H9 (cell line): ENCODE measurements around the gene SECISBP2. TPM values are rescaled to one million over a fixed set of nuclear protein-coding genes. Genes with fewer than 3 reads are reported as not detected.

Source experiments
- DNase-seq: peaks from one replicate; pipeline ENCODE4 v3.0.0-alpha.2; 2017
- H2AFZ ChIP-seq: one replicate; pipeline ENCODE4 v1.6.1; 2013; ENCODE audit warnings: mild to moderate bottlenecking, low read length, control low read depth, moderate library complexity
- H2AK5ac ChIP-seq: 2 replicates; pipeline ENCODE4 v1.6.1; 2013; ENCODE audit warnings: low read length, control low read depth, mixed read lengths; ENCODE audit not compliant: insufficient read length
- H2BK120ac ChIP-seq: one replicate; pipeline ENCODE4 v1.6.1; 2013; ENCODE audit warnings: low read depth, mild to moderate bottlenecking, low read length, control low read depth, inconsistent platforms; ENCODE audit not compliant: poor library complexity, severe bottlenecking
- H2BK12ac ChIP-seq: 2 replicates; pipeline ENCODE4 v1.6.1; 2013; ENCODE audit warnings: low read length, control low read depth, mixed read lengths, low read depth; ENCODE audit not compliant: insufficient read length
- H2BK15ac ChIP-seq: 2 replicates; pipeline ENCODE4 v1.6.1; 2013; ENCODE audit warnings: low read depth, low read length, control low read depth
- H2BK20ac ChIP-seq: one replicate; pipeline ENCODE4 v1.6.1; 2013; ENCODE audit warnings: low read depth, mild to moderate bottlenecking, low read length, control low read depth, inconsistent platforms; ENCODE audit not compliant: poor library complexity, severe bottlenecking
- H2BK5ac ChIP-seq: 2 replicates; pipeline ENCODE4 v1.6.1; 2013; ENCODE audit warnings: low read length, control low read depth, mixed read lengths; ENCODE audit not compliant: insufficient read length
- H3K14ac ChIP-seq: 2 replicates; pipeline ENCODE4 v1.6.1; 2013; ENCODE audit warnings: low read length, control low read depth; ENCODE audit not compliant: insufficient read depth
- H3K18ac ChIP-seq: 2 replicates; pipeline ENCODE4 v1.6.1; 2013; ENCODE audit warnings: low read depth, mild to moderate bottlenecking, mixed read lengths, low read length, control low read depth; ENCODE audit not compliant: insufficient read length
- H3K23ac ChIP-seq: 2 replicates; pipeline ENCODE4 v1.6.1; 2013; ENCODE audit warnings: low read length, control low read depth, mixed read lengths, low read depth; ENCODE audit not compliant: insufficient read length
- H3K23me2 ChIP-seq: 2 replicates; pipeline ENCODE4 v1.6.1; 2013; ENCODE audit warnings: low read depth, mild to moderate bottlenecking, mixed read lengths, low read length, control low read depth; ENCODE audit not compliant: insufficient read length, poor library complexity, severe bottlenecking
- H3K27ac ChIP-seq: 2 replicates; pipeline ENCODE4 v1.5.1; 2013; ENCODE audit warnings: low read length, control low read depth, mixed read lengths, low read depth; ENCODE audit not compliant: insufficient read length
- H3K27me3 ChIP-seq: 2 replicates; pipeline ENCODE4 v1.6.1; 2013; ENCODE audit warnings: low read length, control low read depth, inconsistent platforms; ENCODE audit not compliant: insufficient read depth
- H3K4ac ChIP-seq: 2 replicates; pipeline ENCODE4 v1.6.1; 2013; ENCODE audit warnings: low read depth, mild to moderate bottlenecking, control low read depth, inconsistent platforms, low read length, moderate library complexity
- H3K4me1 ChIP-seq: 2 replicates; pipeline ENCODE4 v1.6.1; 2013; ENCODE audit warnings: low read length, control low read depth, inconsistent platforms; ENCODE audit not compliant: insufficient read depth
- H3K4me2 ChIP-seq: 2 replicates; pipeline ENCODE4 v1.6.1; 2013; ENCODE audit warnings: low read length, control low read depth, mixed read lengths; ENCODE audit not compliant: insufficient read length, insufficient read depth
- H3K56ac ChIP-seq: 2 replicates; pipeline ENCODE4 v1.6.1; 2013; ENCODE audit warnings: low read depth, mild to moderate bottlenecking, mixed read lengths, low read length, control low read depth; ENCODE audit not compliant: insufficient read length
- H3K79me1 ChIP-seq: 2 replicates; pipeline ENCODE4 v1.6.1; 2013; ENCODE audit warnings: low read depth, mild to moderate bottlenecking, moderate library complexity, low read length, control low read depth, inconsistent platforms; ENCODE audit not compliant: insufficient read depth, poor library complexity, severe bottlenecking
- H3K79me2 ChIP-seq: 2 replicates; pipeline ENCODE4 v1.6.1; 2013; ENCODE audit warnings: low read length, control low read depth, inconsistent platforms; ENCODE audit not compliant: insufficient read depth
- H3K9ac ChIP-seq: 2 replicates; pipeline ENCODE4 v1.6.1; 2013; ENCODE audit warnings: low read length, control low read depth, mixed read lengths; ENCODE audit not compliant: insufficient read length; ENCODE audit errors: extremely low read depth
- H3K9me3 ChIP-seq: one replicate; pipeline ENCODE4 v1.6.1; 2013; ENCODE audit warnings: low read depth, low read length, inconsistent platforms; ENCODE audit not compliant: control insufficient read depth
- H3T11ph ChIP-seq: one replicate; pipeline ENCODE4 v1.6.1; 2013; ENCODE audit warnings: mild to moderate bottlenecking, low read length, control low read depth, inconsistent platforms
- H4K20me1 ChIP-seq: one replicate; pipeline ENCODE4 v1.6.1; 2013; ENCODE audit not compliant: control insufficient read depth, insufficient read length, insufficient read depth
- H4K5ac ChIP-seq: 2 replicates; pipeline ENCODE4 v1.6.1; 2013; ENCODE audit warnings: low read depth, mild to moderate bottlenecking, mixed read lengths, low read length, control low read depth; ENCODE audit not compliant: insufficient read length
- H4K8ac ChIP-seq: replicated peaks from 2 replicates; pipeline ENCODE4 v1.6.1; 2013; ENCODE audit warnings: low read length, control low read depth, mixed read lengths, low read depth; ENCODE audit not compliant: insufficient read length
- H4K91ac ChIP-seq: 2 replicates; pipeline ENCODE4 v1.6.1; 2013; ENCODE audit warnings: low read depth, mild to moderate bottlenecking, moderate library complexity, mixed read lengths, low read length, control low read depth; ENCODE audit not compliant: insufficient read length
- H3K27ac Mint-ChIP-seq, 3 experiments: 2 replicates in 2 of 3; 3 replicates in 1 of 3; pipeline ENCODE4 v1.8.0; 2020 to 2021; ENCODE audit warnings: mixed read lengths in 3 of 3, mild to moderate bottlenecking in 1 of 3, moderate library complexity in 1 of 3
- H3K27me3 Mint-ChIP-seq: 2 replicates; pipeline ENCODE4 v1.8.0; 2021; ENCODE audit warnings: low read depth, mild to moderate bottlenecking, moderate library complexity, mixed read lengths
- H3K36me3 Mint-ChIP-seq, 3 experiments: 2 replicates in 2 of 3; 3 replicates in 1 of 3; pipeline ENCODE4 v1.8.0; 2020 to 2021; ENCODE audit warnings: low read depth in 3 of 3, mixed read lengths in 3 of 3; ENCODE audit not compliant: insufficient read depth in 1 of 3
- H3K4me1 Mint-ChIP-seq, 2 experiments: 2 replicates each; pipeline ENCODE4 v1.8.0; 2020; ENCODE audit warnings: mixed read lengths in 2 of 2
- H3K4me3 Mint-ChIP-seq, 2 experiments: 2 replicates in 1 of 2; 3 replicates in 1 of 2; pipeline ENCODE4 v1.8.0; 2020 to 2021; ENCODE audit warnings: mild to moderate bottlenecking in 2 of 2, mixed read lengths in 2 of 2, moderate library complexity in 1 of 2
- H3K9me3 Mint-ChIP-seq, 2 experiments: 2 replicates in 1 of 2; 3 replicates in 1 of 2; pipeline ENCODE4 v1.8.0; 2020; ENCODE audit warnings: mild to moderate bottlenecking in 2 of 2, mixed read lengths in 2 of 2, moderate library complexity in 1 of 2
- CTCF ChIP-seq: fragments of 200-600 bp; sonication (generic); conservative IDR thresholded peaks from 3 replicates; pipeline ENCODE4 v1.8.0; 2021; ENCODE audit warnings: antibody characterized with exemption, mild to moderate bottlenecking
- WGBS: extraction: QIAGEN DNeasy Blood & Tissue Kit; methylation state at CpG from one replicate; pipeline ENCODE4 v1.1.7; 2013; ENCODE audit warnings: missing lambda C conversion rate, low lambda C conversion rate, mixed read lengths; ENCODE audit not compliant: insufficient read length; ENCODE audit errors: extremely low coverage; 5-methylcytosine and 5-hydroxymethylcytosine counted together
- total RNA-seq: library from RNA; stranded (reverse); gene quantifications from 2 replicates; pipeline ENCODE4 v1.2.1, GENCODE V29; 2021

SECISBP2 gene
- total RNA-seq, 1 experiment from 2014 or later: 62.7 TPM

GRCh38 chr9:89312222-89312571 is 6.1 kb upstream of the SECISBP2 start:
- peaks cover 4% of the 10 kb centered on the region; the same call in 1 of the 2 replicates for H3K27me3 Mint-ChIP-seq
- H3K27ac ChIP-seq: no peak overlapping the region

More at GRCh38 chr9:89312222-89312571, 6.1 kb upstream of the SECISBP2 start:
- Histone ChIP-seq H2BK120ac (no peak overlapping the region), H3K56ac (no peak overlapping the region), H3K4me2 (peak overlapping the region; percentile 84), H3K4me1 (no peaks in the 10 kb centered on the region), H3K27me3 (no peaks in the 10 kb centered on the region), H2BK12ac (no peak overlapping the region), H2AFZ (no peak overlapping the region), H4K20me1 (no peaks in the 10 kb centered on the region), H4K8ac (no peak overlapping the region), H3K4ac (no peak overlapping the region), H2BK20ac (no peak overlapping the region), H3K9ac (peak overlapping the region; percentile 85), H2BK15ac (no peak overlapping the region), H3K23me2 (no peaks in the 10 kb centered on the region), H3K23ac (no peak overlapping the region), H3K79me1 (no peaks in the 10 kb centered on the region), H3K9me3 (no peaks in the 10 kb centered on the region), H4K91ac (no peak overlapping the region), H3K18ac (no peak overlapping the region), H2BK5ac (no peak overlapping the region), H3T11ph (no peak overlapping the region), H4K5ac (no peak overlapping the region), H3K79me2 (peaks cover 38% of the 10 kb centered on the region; the same call in 1 of the 2 replicates), H3K14ac (no peak overlapping the region), H2AK5ac (no peak overlapping the region)
- no peak for DNase-seq
- Mint-ChIP-seq H3K9me3 (no peaks in the 10 kb centered on the region; a peak in 1 of 5 replicates), H3K27ac (peak overlapping the region; percentile 83 to 98 (median 93); a peak in 4 of 7 replicates), H3K4me3 (peak overlapping the region; percentile 90 to 96), H3K36me3 (peaks cover 31 to 51% (median 47%) of the 10 kb centered on the region in 3 experiments), H3K4me1 (peaks cover 34 to 38% of the 10 kb centered on the region in 2 experiments)
- no peak for TF ChIP-seq CTCF
- WGBS: no CpG with 5 or more reads among the region's 8 CpGs
